GM12892 (cell line): ENCODE results near the gene SMIM29.

Experiments
- POLR2A ChIP-seq: IDR thresholded peaks from 2 replicates; pipeline ENCODE4 v1.6.1; 2011; ENCODE audit warnings: low read depth, low read length, control low read depth
- TAF1 ChIP-seq: IDR thresholded peaks from 2 replicates; pipeline ENCODE4 v1.6.1; 2011; ENCODE audit warnings: low read depth, mild to moderate bottlenecking, control low read depth, low read length, borderline replicate concordance

DNA sequence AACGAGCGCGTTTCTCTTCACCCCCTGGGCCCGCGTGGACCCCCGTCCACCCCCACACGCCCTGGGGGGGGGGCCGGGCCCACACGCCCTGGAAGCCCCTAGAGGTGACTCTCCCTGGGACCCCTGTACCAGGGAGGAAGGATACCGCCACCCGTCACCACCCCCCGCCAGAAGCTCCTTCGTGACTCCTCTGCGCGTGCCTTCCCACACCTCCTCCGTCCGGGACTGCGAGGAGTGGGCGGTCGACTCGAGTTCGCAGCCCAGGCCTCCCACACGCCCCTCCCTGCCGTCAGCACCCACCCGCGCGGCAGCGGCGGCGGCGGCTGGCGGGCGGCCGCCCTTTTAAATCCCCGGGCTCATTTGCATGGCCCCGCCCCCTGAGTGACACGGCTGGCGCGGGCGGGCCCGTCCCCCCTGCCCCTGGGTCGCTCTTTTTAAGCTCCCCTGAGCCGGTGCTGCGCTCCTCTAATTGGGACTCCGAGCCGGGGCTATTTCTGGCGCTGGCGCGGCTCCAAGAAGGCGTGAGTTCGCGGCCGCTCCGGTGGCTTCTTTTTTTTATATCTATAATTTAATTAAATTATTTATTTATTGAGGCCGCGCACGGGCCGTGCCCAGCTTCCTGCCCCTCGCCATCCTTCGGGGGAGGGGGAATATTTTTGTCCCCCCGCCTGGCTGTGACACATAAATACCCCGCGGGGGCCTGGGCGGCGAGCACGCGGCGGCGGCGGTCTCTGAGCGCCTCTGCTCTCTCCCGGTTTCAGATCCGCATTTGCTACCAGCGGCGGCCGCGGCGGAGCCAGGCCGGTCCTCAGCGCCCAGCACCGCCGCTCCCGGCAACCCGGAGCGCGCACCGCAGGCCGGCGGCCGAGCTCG is 12.1 kb downstream of the SMIM29 start, which contains the start of gene HMGA1:
- TF ChIP-seq POLR2A, result peak; percentile 99
- TF ChIP-seq TAF1, result peak; percentile 84
